HepG2 (cell line): ENCODE results near the gene ANO6. TPM values are rescaled to one million over a fixed set of nuclear protein-coding genes. Genes with fewer than 3 reads are reported as not detected.

Experiments
- ATAC-seq: fragments of 200-7000 bp; cut with Tn5 transposase; 3 replicates; pipeline ENCODE4 v1.9.1; 2020; ENCODE audit warnings: mild to moderate bottlenecking, moderate library complexity
- BruUV-seq: library from RNA; stranded (reverse); fragments of 400-500 nt; replicated peaks from 2 replicates; lab custom pipeline; 2021; lab: Mats Ljungman, UMichigan
- CTCF ChIA-PET: fragments of 300-600 bp; formaldehyde crosslinking; extraction: SDS; loops from one replicate; lab custom pipeline; 2021; ENCODE audit warnings: low total read pairs, inconsistent platforms, low intra/inter-chr PET ratio; lab: Yijun Ruan, JAX
- POLR2A ChIA-PET: fragments of 350-600 bp; sonication (Branson Sonifier 250); formaldehyde crosslinking; loops from one replicate; lab custom pipeline; 2020; ENCODE audit warnings: antibody characterized with exemption, inconsistent platforms; lab: Yijun Ruan, JAX
- DNase-seq: peaks from one replicate; pipeline ENCODE4 v3.0.0-alpha.2; 2015; ENCODE audit warnings: low spot score
- FAIRE-seq: peaks from 3 replicates; lab custom pipeline; 2011; peaks lifted over from hg19 to GRCh38; lab: Jason Lieb, UNC
- H2AFZ ChIP-seq: one replicate; pipeline ENCODE4 v1.6.1; 2011; ENCODE audit warnings: low read length, inconsistent platforms
- H3K27ac ChIP-seq: fragments of 300-600 bp; 3 replicates; pipeline ENCODE4 v1.8.0; 2011; ENCODE audit warnings: mixed run types, mild to moderate bottlenecking, mixed read lengths, low read length, inconsistent platforms; ENCODE audit not compliant: insufficient read depth; ENCODE audit errors: extremely low read length
- H3K27me3 ChIP-seq, 2 experiments: fragments of 200-600 bp in 1 of 2; 2 replicates in 1 of 2; 3 replicates in 1 of 2; pipeline versions ENCODE4 v1.6.0 to v1.8.0; 2011; ENCODE audit warnings: low read length in 2 of 2, mild to moderate bottlenecking in 2 of 2, moderate library complexity in 2 of 2, inconsistent platforms in 1 of 2; ENCODE audit not compliant: insufficient read depth in 2 of 2, control insufficient read depth in 1 of 2
- H3K36me3 ChIP-seq, 2 experiments: fragments of 200-600 bp in 1 of 2; replicated peaks in 1 of 2; 2 replicates in 1 of 2; 3 replicates in 1 of 2; pipeline versions ENCODE4 v1.5.1 to v1.8.0; 2011; ENCODE audit warnings: low read length in 2 of 2, inconsistent platforms in 1 of 2; ENCODE audit not compliant: insufficient read depth in 2 of 2, control insufficient read depth in 1 of 2
- H3K4me1 ChIP-seq: 2 replicates; pipeline ENCODE4 v1.5.1; 2012; ENCODE audit warnings: low read length, inconsistent platforms; ENCODE audit not compliant: insufficient read depth
- H3K4me2 ChIP-seq: 2 replicates; pipeline ENCODE4 v1.6.0; 2011; ENCODE audit warnings: low read depth, low read length, inconsistent platforms
- H3K4me3 ChIP-seq, 3 experiments: fragments of 200-600 bp in 1 of 3; sonication (generic), shearing (Covaris generic) in 1 of 3; replicated peaks in 1 of 3; 2 replicates each; pipeline ENCODE4 v1.5.1; 2011 to 2016; ENCODE audit warnings: low read length in 3 of 3, inconsistent platforms in 2 of 3, low read depth in 2 of 3, mild to moderate bottlenecking in 2 of 3, control low read depth in 1 of 3, mixed read lengths in 1 of 3; ENCODE audit not compliant: insufficient read depth in 1 of 3
- H3K79me2 ChIP-seq: one replicate; pipeline ENCODE4 v1.6.1; 2011; ENCODE audit warnings: low read length, inconsistent platforms; ENCODE audit not compliant: insufficient read depth
- H3K9ac ChIP-seq: 2 replicates; pipeline ENCODE4 v1.6.0; 2011; ENCODE audit warnings: mild to moderate bottlenecking, low read depth, low read length, inconsistent platforms; ENCODE audit not compliant: insufficient read depth
- H3K9me3 ChIP-seq: 2 replicates; pipeline ENCODE4 v1.5.1; 2012; ENCODE audit warnings: mild to moderate bottlenecking, low read length
- H4K20me1 ChIP-seq: 2 replicates; pipeline ENCODE4 v1.6.0; 2011; ENCODE audit warnings: inconsistent platforms, mild to moderate bottlenecking, low read length, moderate library complexity; ENCODE audit not compliant: insufficient read depth
- EED ChIP-seq: sonication (generic); formaldehyde crosslinking; IDR thresholded peaks from 2 replicates; pipeline ENCODE4 v1.5.0; 2020; ENCODE audit warnings: mild to moderate bottlenecking, missing genetic modification reagents
- NR2F2 ChIP-seq: IDR thresholded peaks from 2 replicates; pipeline ENCODE4 v1.6.1; 2012; ENCODE audit warnings: low read depth, inconsistent platforms, borderline replicate concordance
- ZFP62 ChIP-seq: sonication (generic); formaldehyde crosslinking; IDR thresholded peaks from 2 replicates; pipeline ENCODE4 v1.4.0; 2020; ENCODE audit warnings: missing genetic modification reagents
- ZMYM4 ChIP-seq: sonication (generic); formaldehyde crosslinking; IDR thresholded peaks from 2 replicates; pipeline ENCODE4 v1.8.1; 2023; ENCODE audit warnings: mild to moderate bottlenecking, missing genetic modification reagents
- ZNF644 ChIP-seq: IDR thresholded peaks from 2 replicates; pipeline ENCODE4 v1.6.1; 2016; ENCODE audit warnings: low read depth
- ZNF746 ChIP-seq: sonication (generic); formaldehyde crosslinking; IDR thresholded peaks from 2 replicates; pipeline ENCODE4 v1.8.0; 2022; ENCODE audit warnings: mild to moderate bottlenecking, missing genetic modification reagents
- ZNF776 ChIP-seq: sonication (generic); formaldehyde crosslinking; IDR thresholded peaks from 2 replicates; pipeline ENCODE4 v1.4.0; 2020; ENCODE audit warnings: mild to moderate bottlenecking, missing genetic modification reagents
- ZNF782 ChIP-seq: sonication (generic); formaldehyde crosslinking; IDR thresholded peaks from 2 replicates; pipeline ENCODE4 v1.4.0; 2020; ENCODE audit warnings: missing genetic modification reagents, mild to moderate bottlenecking, borderline replicate concordance
- WGBS: methylation state at CpG from one replicate; pipeline ENCODE4 v1.1.6; 2017; ENCODE audit warnings: low lambda C conversion rate; 5-methylcytosine and 5-hydroxymethylcytosine counted together
- in situ Hi-C: cut with HindIII; loops from 2 replicates; pipeline ENCODE4 v1.10.0; 2017; ENCODE audit warnings: low pct_unique_long_range_greater_than_20kb; ENCODE audit not compliant: extremely low pct_ligation_motif_present
- intact Hi-C: fragments of 100-400 bp; cut with micrococcal nuclease; formaldehyde crosslinking; loops from one replicate; pipeline ENCODE4 v1.10.0; 2022; ENCODE audit not compliant: unreplicated experiment
- polyA plus RNA-seq, 8 experiments: library from polyadenylated mRNA; depleted of rRNA in 3 of 8; stranded (reverse) in 7 of 8; unstranded in 1 of 8; fragments of >200 nt; fragmentation: Illumina TruSeq in 4 of 8; extraction: Trizol in 4 of 8; gene quantifications; 2 replicates each; pipeline versions ENCODE4 v1.2.1 to v1.2.3, GENCODE V29; 2011 to 2016; ENCODE audit warnings: low read depth in 4 of 8, missing spikeins in 1 of 8, mixed read lengths in 1 of 8; ENCODE audit not compliant: insufficient read depth in 1 of 8
- total RNA-seq, 5 experiments: library from RNA; depleted of rRNA; stranded (reverse); fragments of >200 nt; fragmentation: Illumina TruSeq; extraction: Trizol; gene quantifications; 2 replicates each; pipeline ENCODE4 v1.2.3, GENCODE V29; 2016; ENCODE audit warnings: low read depth in 1 of 5
- TF ChIP-seq, protein P1 (sequence below): sonication (generic); formaldehyde crosslinking; IDR thresholded peaks from 2 replicates; pipeline ENCODE4 v1.8.0; 2022; ENCODE audit warnings: missing genetic modification reagents, mild to moderate bottlenecking, moderate library complexity, borderline replicate concordance
- TF ChIP-seq, protein P2 (sequence below): sonication (generic); formaldehyde crosslinking; IDR thresholded peaks from 2 replicates; pipeline ENCODE4 v1.8.0; 2022; ENCODE audit warnings: low read depth, missing genetic modification reagents

ANO6 gene
- total and polyA plus RNA-seq, 2 of the 13 experiments (the other 11 are each of a cell fraction or from before 2014, with no cell fraction given), result 37.8 to 57.1 TPM

- TF ChIP-seq ZNF746, result no peak
- no peak for TF ChIP-seq ZFP62 (CRISPR knock-in tag)
- no peak for TF ChIP-seq NR2F2
- TF ChIP-seq EED (CRISPR knock-in tag), result no peak
- TF ChIP-seq, protein P1, sequence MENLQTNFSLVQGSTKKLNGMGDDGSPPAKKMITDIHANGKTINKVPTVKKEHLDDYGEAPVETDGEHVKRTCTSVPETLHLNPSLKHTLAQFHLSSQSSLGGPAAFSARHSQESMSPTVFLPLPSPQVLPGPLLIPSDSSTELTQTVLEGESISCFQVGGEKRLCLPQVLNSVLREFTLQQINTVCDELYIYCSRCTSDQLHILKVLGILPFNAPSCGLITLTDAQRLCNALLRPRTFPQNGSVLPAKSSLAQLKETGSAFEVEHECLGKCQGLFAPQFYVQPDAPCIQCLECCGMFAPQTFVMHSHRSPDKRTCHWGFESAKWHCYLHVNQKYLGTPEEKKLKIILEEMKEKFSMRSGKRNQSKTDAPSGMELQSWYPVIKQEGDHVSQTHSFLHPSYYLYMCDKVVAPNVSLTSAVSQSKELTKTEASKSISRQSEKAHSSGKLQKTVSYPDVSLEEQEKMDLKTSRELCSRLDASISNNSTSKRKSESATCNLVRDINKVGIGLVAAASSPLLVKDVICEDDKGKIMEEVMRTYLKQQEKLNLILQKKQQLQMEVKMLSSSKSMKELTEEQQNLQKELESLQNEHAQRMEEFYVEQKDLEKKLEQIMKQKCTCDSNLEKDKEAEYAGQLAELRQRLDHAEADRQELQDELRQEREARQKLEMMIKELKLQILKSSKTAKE, result no peak
- no peak for TF ChIP-seq ZNF776 (CRISPR knock-in tag)
- no peak for TF ChIP-seq ZNF644 (CRISPR knock-in tag)
- TF ChIP-seq ZMYM4 (CRISPR knock-in tag), result no peak
- TF ChIP-seq, protein P2, sequence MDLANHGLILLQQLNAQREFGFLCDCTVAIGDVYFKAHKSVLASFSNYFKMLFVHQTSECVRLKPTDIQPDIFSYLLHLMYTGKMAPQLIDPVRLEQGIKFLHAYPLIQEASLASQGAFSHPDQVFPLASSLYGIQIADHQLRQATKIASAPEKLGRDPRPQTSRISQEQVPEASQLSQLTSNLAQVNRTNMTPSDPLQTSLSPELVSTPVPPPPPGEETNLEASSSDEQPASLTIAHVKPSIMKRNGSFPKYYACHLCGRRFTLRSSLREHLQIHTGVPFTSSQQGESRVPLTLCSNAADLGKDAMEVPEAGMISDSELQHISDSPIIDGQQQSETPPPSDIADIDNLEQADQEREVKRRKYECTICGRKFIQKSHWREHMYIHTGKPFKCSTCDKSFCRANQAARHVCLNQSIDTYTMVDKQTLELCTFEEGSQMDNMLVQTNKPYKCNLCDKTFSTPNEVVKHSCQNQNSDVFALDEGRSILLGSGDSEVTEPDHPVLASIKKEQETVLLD (CRISPR knock-in tag), result no peak
- no peak for TF ChIP-seq ZNF782
- Histone ChIP-seq H3K9ac (no peak overlapping the region), H3K4me1 (no peaks in the 10 kb centered on the region), H3K27me3 (no peaks in the 10 kb centered on the region), H3K9me3 (no peaks in the 10 kb centered on the region), H3K4me2 (no peak overlapping the region), H4K20me1 (no peaks in the 10 kb centered on the region), H3K4me3 (no peak overlapping the region), H3K36me3 (peaks cover 14 to 67% of the 10 kb centered on the region in 2 experiments), H3K27ac (no peak overlapping the region), H3K79me2 (no peaks in the 10 kb centered on the region), H2AFZ (no peak overlapping the region)
- intact Hi-C loops (no loop called here), in situ Hi-C loops (no loop called here)
- ATAC-seq (no peak), FAIRE-seq (no peak), DNase-seq (no peak)
- WGBS, result 96% methylated on average over 4 of the region's 4 CpGs
- BruUV-seq, result no TSS peak
- ChIA-PET POLR2A (no interaction called here), CTCF (no interaction called here)
Observed at GRCh38 chr12:45427042-45427441, 211.1 kb downstream of the ANO6 start.
